K562 (cell line): ENCODE results near the gene ASRGL1. TPM values are rescaled to one million over a fixed set of nuclear protein-coding genes. Genes with fewer than 3 reads are reported as not detected.
"Not testable (repeated sequence)": the region's sequence is repeated elsewhere in the genome, so short reads cannot be mapped to it uniquely, and the experiment has no call there.

Experiments used
- CC2D1A ChIP-seq: fragments of 450-650 bp; IDR thresholded peaks from 2 replicates; pipeline ENCODE4 v1.6.1; 2017; ENCODE audit warnings: mild to moderate bottlenecking
- RB1 ChIP-seq: fragments of 450-650 bp; IDR thresholded peaks from 2 replicates; pipeline ENCODE4 v1.6.1; 2017; ENCODE audit warnings: low read depth, mild to moderate bottlenecking
- RCOR1 ChIP-seq, 2 experiments: IDR thresholded peaks; 2 replicates each; pipeline ENCODE4 v1.6.1; 2012; ENCODE audit warnings: low read depth in 2 of 2, low read length in 2 of 2, borderline replicate concordance in 1 of 2, improper control_type of control experiment in 1 of 2
- REST ChIP-seq, 2 experiments: fragments of 450-650 bp; formaldehyde crosslinking in 1 of 2; IDR thresholded peaks; 2 replicates each; pipeline versions ENCODE4 v1.4.0 to v1.6.1; 2014 to 2020; ENCODE audit warnings: mild to moderate bottlenecking in 2 of 2, borderline replicate concordance in 1 of 2, low read depth in 1 of 2
- SMC3 ChIP-seq: conservative IDR thresholded peaks from 2 replicates; pipeline ENCODE4 v1.6.1; 2011; ENCODE audit warnings: low read depth, low read length, improper control_type of control experiment; ENCODE audit not compliant: insufficient read depth
- polyA plus RNA-seq, 8 experiments: library from polyadenylated mRNA; depleted of rRNA in 4 of 8; stranded (reverse) in 5 of 8; unstranded in 3 of 8; fragments of >200 nt; fragmentation: Nextera tagmentation in 2 of 8; fragmentation: Illumina TruSeq in 1 of 8; extraction: Ambion mirVana in 2 of 8; extraction: Trizol in 1 of 8; gene quantifications; 2 replicates each; pipeline versions ENCODE4 v1.2.1 to v1.2.3, GENCODE V29; 2011 to 2014; ENCODE audit warnings: inconsistent platforms in 1 of 8, missing spikeins in 1 of 8
- total RNA-seq, 7 experiments: library from RNA; depleted of rRNA in 6 of 7; stranded (reverse); fragments of >200 nt in 6 of 7; fragmentation: Illumina TruSeq in 2 of 7; extraction: Trizol in 2 of 7; gene quantifications; 2 replicates each; pipeline versions ENCODE4 v1.2.1 to v1.2.3, GENCODE V29; 2011 to 2021; ENCODE audit warnings: low replicate concordance in 1 of 7
- TF ChIP-seq, protein P1 (sequence below): fragments of 450-650 bp; formaldehyde crosslinking; IDR thresholded peaks from 2 replicates; pipeline ENCODE4 v1.4.0; 2020; ENCODE audit warnings: mild to moderate bottlenecking, moderate library complexity
- TF ChIP-seq, protein P2 (sequence below), 3 experiments: IDR thresholded peaks in 2 of 3; conservative IDR thresholded peaks in 1 of 3; 2 replicates each; pipeline ENCODE4 v1.5.1; 2011 to 2012; ENCODE audit warnings: low read length in 3 of 3, mild to moderate bottlenecking in 3 of 3, control low read depth in 2 of 3, improper control_type of control experiment in 1 of 3, inconsistent platforms in 1 of 3, low read depth in 1 of 3, mixed read lengths in 1 of 3, moderate library complexity in 1 of 3; ENCODE audit not compliant: insufficient read depth in 2 of 3

The ASRGL1 gene
- total and polyA plus RNA-seq, 9 of the 15 experiments (the other 6 are each of a cell fraction or from before 2014, with no cell fraction given), result 3.1 to 23.0 (median 11.2) TPM

- peak; percentile 63; the same call in 1 of the 2 replicates for TF ChIP-seq REST (IDR thresholded peaks at IDR 0.05; ENCODE audit: borderline replicate concordance)
- not testable (repeated sequence) for TF ChIP-seq REST (CRISPR knock-in tag; IDR thresholded peaks at IDR 0.05; ENCODE audit: low read depth)
- TF ChIP-seq, protein P1, sequence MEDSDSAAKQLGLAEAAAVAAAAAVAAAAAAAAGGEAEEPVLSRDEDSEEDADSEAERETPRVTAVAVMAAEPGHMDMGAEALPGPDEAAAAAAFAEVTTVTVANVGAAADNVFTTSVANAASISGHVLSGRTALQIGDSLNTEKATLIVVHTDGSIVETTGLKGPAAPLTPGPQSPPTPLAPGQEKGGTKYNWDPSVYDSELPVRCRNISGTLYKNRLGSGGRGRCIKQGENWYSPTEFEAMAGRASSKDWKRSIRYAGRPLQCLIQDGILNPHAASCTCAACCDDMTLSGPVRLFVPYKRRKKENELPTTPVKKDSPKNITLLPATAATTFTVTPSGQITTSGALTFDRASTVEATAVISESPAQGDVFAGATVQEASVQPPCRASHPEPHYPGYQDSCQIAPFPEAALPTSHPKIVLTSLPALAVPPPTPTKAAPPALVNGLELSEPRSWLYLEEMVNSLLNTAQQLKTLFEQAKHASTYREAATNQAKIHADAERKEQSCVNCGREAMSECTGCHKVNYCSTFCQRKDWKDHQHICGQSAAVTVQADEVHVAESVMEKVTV, result peak; percentile 89
- TF ChIP-seq RCOR1 (IDR thresholded peaks at IDR 0.05; ENCODE audit: borderline replicate concordance in 1 of 2, low read depth in 2 of 2, low read length in 2 of 2), result peak in 1 of 2 experiments; percentile 16; a peak in 1 of 4 replicates
- peak; percentile 64; the same call in 1 of the 2 replicates for TF ChIP-seq SMC3
- TF ChIP-seq CC2D1A, result peak; percentile 26; the same call in 1 of the 2 replicates
- 0 out of 2 replicates have a peak, but pooled peaks have one; percentile 36 for TF ChIP-seq RB1
- TF ChIP-seq, protein P2, sequence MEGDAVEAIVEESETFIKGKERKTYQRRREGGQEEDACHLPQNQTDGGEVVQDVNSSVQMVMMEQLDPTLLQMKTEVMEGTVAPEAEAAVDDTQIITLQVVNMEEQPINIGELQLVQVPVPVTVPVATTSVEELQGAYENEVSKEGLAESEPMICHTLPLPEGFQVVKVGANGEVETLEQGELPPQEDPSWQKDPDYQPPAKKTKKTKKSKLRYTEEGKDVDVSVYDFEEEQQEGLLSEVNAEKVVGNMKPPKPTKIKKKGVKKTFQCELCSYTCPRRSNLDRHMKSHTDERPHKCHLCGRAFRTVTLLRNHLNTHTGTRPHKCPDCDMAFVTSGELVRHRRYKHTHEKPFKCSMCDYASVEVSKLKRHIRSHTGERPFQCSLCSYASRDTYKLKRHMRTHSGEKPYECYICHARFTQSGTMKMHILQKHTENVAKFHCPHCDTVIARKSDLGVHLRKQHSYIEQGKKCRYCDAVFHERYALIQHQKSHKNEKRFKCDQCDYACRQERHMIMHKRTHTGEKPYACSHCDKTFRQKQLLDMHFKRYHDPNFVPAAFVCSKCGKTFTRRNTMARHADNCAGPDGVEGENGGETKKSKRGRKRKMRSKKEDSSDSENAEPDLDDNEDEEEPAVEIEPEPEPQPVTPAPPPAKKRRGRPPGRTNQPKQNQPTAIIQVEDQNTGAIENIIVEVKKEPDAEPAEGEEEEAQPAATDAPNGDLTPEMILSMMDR (IDR thresholded peaks at IDR 0.05 in 2 of 3, conservative IDR thresholded peaks at IDR 0.05 in 1 of 3; ENCODE audit: insufficient read depth in 2 of 3, low read depth in 1 of 3, low read length in 3 of 3), result peak; percentile 74 to 97 (median 93)
Measured at GRCh38 chr11:62380821-62381245, 43.6 kb downstream of the ASRGL1 start (continued).
